Sigmoid colon (tissue), 4 donors: Measurements from ENCODE around the gene UGT1A6.

Experiments used
- POLR2A ChIP-seq, 2 donors: fragments of 450-650 bp; IDR thresholded peaks; one replicate each; pipeline ENCODE4 v1.6.1; 2016; ENCODE audit warnings: antibody characterized with exemption in 2 of 2, mild to moderate bottlenecking in 2 of 2, moderate library complexity in 2 of 2
- POLR2AphosphoS5 ChIP-seq, 4 donors: sonication (generic); formaldehyde crosslinking; IDR thresholded peaks; one replicate each; pipeline ENCODE4 v1.6.1; 2017; ENCODE audit warnings: antibody characterized with exemption in 4 of 4
- TF ChIP-seq, protein P1 (sequence below), 4 experiments: fragments of 450-650 bp in 3 of 4; fragments of 200-600 bp in 1 of 4; IDR thresholded peaks; one replicate each; pipeline ENCODE4 v1.5.1; 2016 to 2019; ENCODE audit warnings: antibody characterized with exemption in 4 of 4, mild to moderate bottlenecking in 3 of 4, moderate library complexity in 2 of 4

DNA sequence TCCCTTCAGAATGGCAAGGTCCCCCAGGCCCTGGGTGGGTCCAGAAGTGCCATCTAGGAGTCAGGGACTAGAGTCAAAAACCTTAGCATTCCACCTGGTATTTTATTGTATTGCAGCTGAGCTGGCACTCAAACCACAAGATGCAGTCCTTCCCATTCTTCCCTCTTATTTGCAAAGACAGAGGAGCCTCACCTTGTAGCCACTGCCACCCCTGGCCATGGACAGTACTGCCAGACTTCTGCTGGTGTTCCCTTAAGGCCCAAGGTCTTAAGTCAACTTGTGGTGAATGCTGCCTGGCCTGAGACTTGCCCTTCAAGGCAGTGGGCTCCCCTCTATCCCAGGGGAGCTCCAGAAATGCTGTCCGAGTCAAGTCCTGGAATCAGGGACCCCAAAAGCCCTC is 49.6 kb upstream of the UGT1A6 start:
- TF ChIP-seq POLR2A (IDR thresholded peaks at IDR 0.05): no peak
- TF ChIP-seq, protein P1, sequence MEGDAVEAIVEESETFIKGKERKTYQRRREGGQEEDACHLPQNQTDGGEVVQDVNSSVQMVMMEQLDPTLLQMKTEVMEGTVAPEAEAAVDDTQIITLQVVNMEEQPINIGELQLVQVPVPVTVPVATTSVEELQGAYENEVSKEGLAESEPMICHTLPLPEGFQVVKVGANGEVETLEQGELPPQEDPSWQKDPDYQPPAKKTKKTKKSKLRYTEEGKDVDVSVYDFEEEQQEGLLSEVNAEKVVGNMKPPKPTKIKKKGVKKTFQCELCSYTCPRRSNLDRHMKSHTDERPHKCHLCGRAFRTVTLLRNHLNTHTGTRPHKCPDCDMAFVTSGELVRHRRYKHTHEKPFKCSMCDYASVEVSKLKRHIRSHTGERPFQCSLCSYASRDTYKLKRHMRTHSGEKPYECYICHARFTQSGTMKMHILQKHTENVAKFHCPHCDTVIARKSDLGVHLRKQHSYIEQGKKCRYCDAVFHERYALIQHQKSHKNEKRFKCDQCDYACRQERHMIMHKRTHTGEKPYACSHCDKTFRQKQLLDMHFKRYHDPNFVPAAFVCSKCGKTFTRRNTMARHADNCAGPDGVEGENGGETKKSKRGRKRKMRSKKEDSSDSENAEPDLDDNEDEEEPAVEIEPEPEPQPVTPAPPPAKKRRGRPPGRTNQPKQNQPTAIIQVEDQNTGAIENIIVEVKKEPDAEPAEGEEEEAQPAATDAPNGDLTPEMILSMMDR (IDR thresholded peaks at IDR 0.05): no peak
- no peak for TF ChIP-seq POLR2AphosphoS5 (IDR thresholded peaks at IDR 0.05)
